Measurements from ENCODE around the gene ARSG.

- TF ChIP-seq MXI1 (IDR thresholded peaks at IDR 0.05; ENCODE audit: low read depth, low read length) (no peak), MTA2 (IDR thresholded peaks at IDR 0.05; ENCODE audit: low read depth) (no peak), EP300 (IDR thresholded peaks at IDR 0.05; ENCODE audit: borderline replicate concordance in 1 of 2, control insufficient read depth in 1 of 2, low read depth in 2 of 2, low read length in 2 of 2) (no peak), NRF1 (conservative IDR thresholded peaks at IDR 0.05; ENCODE audit: low read depth, low read length) (no peak), CTCF (IDR thresholded peaks at IDR 0.05 in 2 of 3, conservative IDR thresholded peaks at IDR 0.05 in 1 of 3; ENCODE audit: control insufficient read depth in 2 of 3, extremely low read depth in 1 of 3, insufficient read depth in 1 of 3, low read depth in 3 of 3, low read length in 3 of 3) (no peak), ETV6 (conservative IDR thresholded peaks at IDR 0.05 in 1 of 2, IDR thresholded peaks at IDR 0.05 in 1 of 2; ENCODE audit: borderline replicate concordance in 1 of 2, low read depth in 1 of 2) (no peak)
- TF ChIP-seq, protein P1, sequence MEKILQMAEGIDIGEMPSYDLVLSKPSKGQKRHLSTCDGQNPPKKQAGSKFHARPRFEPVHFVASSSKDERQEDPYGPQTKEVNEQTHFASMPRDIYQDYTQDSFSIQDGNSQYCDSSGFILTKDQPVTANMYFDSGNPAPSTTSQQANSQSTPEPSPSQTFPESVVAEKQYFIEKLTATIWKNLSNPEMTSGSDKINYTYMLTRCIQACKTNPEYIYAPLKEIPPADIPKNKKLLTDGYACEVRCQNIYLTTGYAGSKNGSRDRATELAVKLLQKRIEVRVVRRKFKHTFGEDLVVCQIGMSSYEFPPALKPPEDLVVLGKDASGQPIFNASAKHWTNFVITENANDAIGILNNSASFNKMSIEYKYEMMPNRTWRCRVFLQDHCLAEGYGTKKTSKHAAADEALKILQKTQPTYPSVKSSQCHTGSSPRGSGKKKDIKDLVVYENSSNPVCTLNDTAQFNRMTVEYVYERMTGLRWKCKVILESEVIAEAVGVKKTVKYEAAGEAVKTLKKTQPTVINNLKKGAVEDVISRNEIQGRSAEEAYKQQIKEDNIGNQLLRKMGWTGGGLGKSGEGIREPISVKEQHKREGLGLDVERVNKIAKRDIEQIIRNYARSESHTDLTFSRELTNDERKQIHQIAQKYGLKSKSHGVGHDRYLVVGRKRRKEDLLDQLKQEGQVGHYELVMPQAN (conservative IDR thresholded peaks at IDR 0.05) = no peak
- TF ChIP-seq, protein P2, sequence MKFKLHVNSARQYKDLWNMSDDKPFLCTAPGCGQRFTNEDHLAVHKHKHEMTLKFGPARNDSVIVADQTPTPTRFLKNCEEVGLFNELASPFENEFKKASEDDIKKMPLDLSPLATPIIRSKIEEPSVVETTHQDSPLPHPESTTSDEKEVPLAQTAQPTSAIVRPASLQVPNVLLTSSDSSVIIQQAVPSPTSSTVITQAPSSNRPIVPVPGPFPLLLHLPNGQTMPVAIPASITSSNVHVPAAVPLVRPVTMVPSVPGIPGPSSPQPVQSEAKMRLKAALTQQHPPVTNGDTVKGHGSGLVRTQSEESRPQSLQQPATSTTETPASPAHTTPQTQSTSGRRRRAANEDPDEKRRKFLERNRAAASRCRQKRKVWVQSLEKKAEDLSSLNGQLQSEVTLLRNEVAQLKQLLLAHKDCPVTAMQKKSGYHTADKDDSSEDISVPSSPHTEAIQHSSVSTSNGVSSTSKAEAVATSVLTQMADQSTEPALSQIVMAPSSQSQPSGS (IDR thresholded peaks at IDR 0.05; ENCODE audit: low read length) = no peak
- TF ChIP-seq, protein P3, sequence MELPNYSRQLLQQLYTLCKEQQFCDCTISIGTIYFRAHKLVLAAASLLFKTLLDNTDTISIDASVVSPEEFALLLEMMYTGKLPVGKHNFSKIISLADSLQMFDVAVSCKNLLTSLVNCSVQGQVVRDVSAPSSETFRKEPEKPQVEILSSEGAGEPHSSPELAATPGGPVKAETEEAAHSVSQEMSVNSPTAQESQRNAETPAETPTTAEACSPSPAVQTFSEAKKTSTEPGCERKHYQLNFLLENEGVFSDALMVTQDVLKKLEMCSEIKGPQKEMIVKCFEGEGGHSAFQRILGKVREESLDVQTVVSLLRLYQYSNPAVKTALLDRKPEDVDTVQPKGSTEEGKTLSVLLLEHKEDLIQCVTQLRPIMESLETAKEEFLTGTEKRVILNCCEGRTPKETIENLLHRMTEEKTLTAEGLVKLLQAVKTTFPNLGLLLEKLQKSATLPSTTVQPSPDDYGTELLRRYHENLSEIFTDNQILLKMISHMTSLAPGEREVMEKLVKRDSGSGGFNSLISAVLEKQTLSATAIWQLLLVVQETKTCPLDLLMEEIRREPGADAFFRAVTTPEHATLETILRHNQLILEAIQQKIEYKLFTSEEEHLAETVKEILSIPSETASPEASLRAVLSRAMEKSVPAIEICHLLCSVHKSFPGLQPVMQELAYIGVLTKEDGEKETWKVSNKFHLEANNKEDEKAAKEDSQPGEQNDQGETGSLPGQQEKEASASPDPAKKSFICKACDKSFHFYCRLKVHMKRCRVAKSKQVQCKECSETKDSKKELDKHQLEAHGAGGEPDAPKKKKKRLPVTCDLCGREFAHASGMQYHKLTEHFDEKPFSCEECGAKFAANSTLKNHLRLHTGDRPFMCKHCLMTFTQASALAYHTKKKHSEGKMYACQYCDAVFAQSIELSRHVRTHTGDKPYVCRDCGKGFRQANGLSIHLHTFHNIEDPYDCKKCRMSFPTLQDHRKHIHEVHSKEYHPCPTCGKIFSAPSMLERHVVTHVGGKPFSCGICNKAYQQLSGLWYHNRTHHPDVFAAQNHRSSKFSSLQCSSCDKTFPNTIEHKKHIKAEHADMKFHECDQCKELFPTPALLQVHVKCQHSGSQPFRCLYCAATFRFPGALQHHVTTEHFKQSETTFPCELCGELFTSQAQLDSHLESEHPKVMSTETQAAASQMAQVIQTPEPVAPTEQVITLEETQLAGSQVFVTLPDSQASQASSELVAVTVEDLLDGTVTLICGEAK (IDR thresholded peaks at IDR 0.05; ENCODE audit: borderline replicate concordance) = no peak
Observed at GRCh38 chr17:68328676-68329075, 37.4 kb downstream of the ARSG start.
